NOMO-1 treated with DMSO at 0.1 percent for 48 hours (cell line): Measurements from ENCODE around the gene APCDD1.
"Not testable (repeated sequence)": the region's sequence is repeated elsewhere in the genome, so short reads cannot be mapped to it uniquely, and the experiment has no call there.

Experiments
- DNase-seq: peaks from one replicate; lab custom pipeline; 2025; ENCODE audit not compliant: unreplicated experiment; lab: John Stamatoyannopoulos, UW

Gene APCDD1

GRCh38 chr18:10524507-10525370 lies 70.3 kb downstream of the APCDD1 start:
- peak; percentile 72 for DNase-seq

- DNase-seq, result peak; percentile 50
Observed at GRCh38 chr18:10525371-10525691, 70.9 kb downstream of the APCDD1 start.

- DNase-seq, result peak; percentile 89
Observed at GRCh38 chr18:10525697-10526560, 71.5 kb downstream of the APCDD1 start, which contains the start of gene NAPG. NAPG (plus strand) TSS chr18:10526027; CDS start chr18:10526103, 76 bp downstream.

GRCh38 chr18:10526561-10526949 lies 72.1 kb downstream of the APCDD1 start:
- no peak for DNase-seq

- DNase-seq, result no peak
Observed at GRCh38 chr18:10528439-10528838, 74.0 kb downstream of the APCDD1 start.

GRCh38 chr18:10530002-10530401 lies 75.6 kb downstream of the APCDD1 start:
- peak; percentile 18 for DNase-seq

GRCh38 chr18:10530852-10531251 lies 76.4 kb downstream of the APCDD1 start:
- DNase-seq, result no peak

GRCh38 chr18:10533111-10533510 lies 78.7 kb downstream of the APCDD1 start:
- no peak for DNase-seq

GRCh38 chr18:10536280-10536679 lies 81.8 kb downstream of the APCDD1 start:
- DNase-seq, result no peak

- DNase-seq, result no peak
Observed at GRCh38 chr18:10537765-10538164, 83.3 kb downstream of the APCDD1 start.

GRCh38 chr18:10539124-10539523 lies 84.7 kb downstream of the APCDD1 start:
- not testable (repeated sequence) for DNase-seq
